Adrenal gland (tissue), 5 donors: Measurements from ENCODE around the gene TSPEAR.

ENCODE experiments used
- CTCF ChIP-seq, 6 experiments: fragments of 450-650 bp in 4 of 6; fragments of 200-600 bp in 2 of 6; sonication (generic) in 1 of 6; IDR thresholded peaks; 1 replicate in 5 of 6; 2 replicates in 1 of 6; pipeline versions ENCODE4 v1.5.1 to v1.8.0; 2016 to 2021; ENCODE audit warnings: antibody characterized with exemption in 6 of 6, mild to moderate bottlenecking in 2 of 6, moderate library complexity in 1 of 6
- POLR2A ChIP-seq, 2 donors: fragments of 450-650 bp; IDR thresholded peaks; one replicate each; pipeline ENCODE4 v1.6.1; 2017; ENCODE audit warnings: antibody characterized with exemption in 2 of 2, mild to moderate bottlenecking in 2 of 2, moderate library complexity in 1 of 2
- donor health status: DM: no; HTN: no; CAD: no.

GRCh38 chr21:44500111-44500510 is 211.3 kb downstream of the TSPEAR start:
- TF ChIP-seq POLR2A (IDR thresholded peaks at IDR 0.05) (no peak), CTCF (IDR thresholded peaks at IDR 0.05) (no peak)
